A549 (cell line): ENCODE measurements around the gene MUC15.

Experiments
- CEBPB ChIP-seq, 2 experiments: fragments of >200 bp in 1 of 2; sonication (Bioruptor Twin) in 1 of 2; formaldehyde crosslinking in 1 of 2; IDR thresholded peaks; 2 replicates each; pipeline ENCODE4 v1.6.1; 2012 to 2016
- MAX ChIP-seq: IDR thresholded peaks from 2 replicates; pipeline ENCODE4 v1.6.1; 2012
- RNF2 ChIP-seq: fragments of 200-600 bp; sonication (generic); IDR thresholded peaks from 2 replicates; pipeline ENCODE4 v1.6.1; 2016; ENCODE audit warnings: low read depth, mild to moderate bottlenecking, antibody characterized with exemption, moderate library complexity, borderline replicate concordance

DNA sequence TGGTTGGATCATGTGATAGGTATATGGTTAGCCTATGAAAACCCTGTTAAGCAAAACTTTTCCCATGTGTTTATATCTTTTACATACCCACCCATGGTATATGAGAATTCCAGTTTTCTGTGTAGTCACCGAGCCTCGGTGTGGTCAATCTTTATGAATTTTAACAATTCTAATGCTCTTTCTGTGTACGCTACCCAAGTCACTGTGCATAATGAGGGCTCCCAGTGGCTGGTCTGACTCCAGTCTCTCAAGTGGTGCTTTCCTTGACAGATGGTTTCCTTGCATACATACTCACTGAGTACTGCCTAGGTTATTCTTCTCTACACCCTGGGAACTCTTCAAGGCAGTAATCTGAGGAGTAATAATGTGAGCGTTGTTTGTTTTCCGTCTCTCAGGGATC is 17.6 kb downstream of the MUC15 start:
- TF ChIP-seq CEBPB (IDR thresholded peaks at IDR 0.05) (no peak), MAX (no peak), RNF2 (no peak)
